Neuronal stem cell (in vitro differentiated cells): Measurements from ENCODE around the gene GAGE12H.
"Not testable (repeated sequence)": the region's sequence is repeated elsewhere in the genome, so short reads cannot be mapped to it uniquely, and the experiment has no call there.

Source experiments
- DNase-seq: peaks from one replicate; pipeline ENCODE4 v3.0.0-alpha.2; 2013; ENCODE audit warnings: low spot score
- H2AFZ ChIP-seq: one replicate; pipeline ENCODE4 v1.6.1; 2013; ENCODE audit warnings: mild to moderate bottlenecking, low read length, inconsistent platforms
- H2AK5ac ChIP-seq: 2 replicates; pipeline ENCODE4 v1.6.1; 2013; ENCODE audit warnings: low read depth, mild to moderate bottlenecking, inconsistent platforms, low read length, moderate library complexity, mixed read lengths
- H2BK120ac ChIP-seq: 2 replicates; pipeline ENCODE4 v1.6.1; 2013; ENCODE audit warnings: low read depth, mild to moderate bottlenecking, inconsistent platforms, low read length, moderate library complexity, mixed read lengths
- H2BK12ac ChIP-seq: one replicate; pipeline ENCODE4 v1.6.1; 2013; ENCODE audit warnings: low read length, inconsistent platforms
- H2BK15ac ChIP-seq: 2 replicates; pipeline ENCODE4 v1.6.1; 2013; ENCODE audit warnings: mild to moderate bottlenecking, low read length, inconsistent platforms, mixed read lengths
- H2BK5ac ChIP-seq: one replicate; pipeline ENCODE4 v1.6.1; 2013; ENCODE audit warnings: inconsistent platforms, mild to moderate bottlenecking, low read length, moderate library complexity
- H3K14ac ChIP-seq: one replicate; pipeline ENCODE4 v1.6.1; 2013; ENCODE audit warnings: low read length, inconsistent platforms
- H3K18ac ChIP-seq: 2 replicates; pipeline ENCODE4 v1.6.1; 2013; ENCODE audit warnings: low read length, inconsistent platforms
- H3K23ac ChIP-seq: 2 replicates; pipeline ENCODE4 v1.6.1; 2013; ENCODE audit warnings: low read depth, mild to moderate bottlenecking, mixed read lengths, low read length, inconsistent platforms; ENCODE audit not compliant: poor library complexity
- H3K27ac ChIP-seq: replicated peaks from 3 replicates; pipeline ENCODE4 v1.5.1; 2013; ENCODE audit warnings: low read length, inconsistent platforms
- H3K27me3 ChIP-seq, 3 experiments: 2 replicates each; pipeline ENCODE4 v1.6.1; 2013; ENCODE audit warnings: low read length in 3 of 3, mild to moderate bottlenecking in 2 of 3, inconsistent platforms in 1 of 3, low read depth in 1 of 3, mixed read lengths in 1 of 3, moderate library complexity in 1 of 3; ENCODE audit not compliant: control insufficient read depth in 3 of 3, insufficient read depth in 3 of 3
- H3K36me3 ChIP-seq, 2 donors: replicated peaks in 1 of 2; 2 replicates each; pipeline ENCODE4 v1.6.1; 2013; ENCODE audit warnings: low read length in 2 of 2; ENCODE audit not compliant: control insufficient read depth in 2 of 2, insufficient read depth in 2 of 2
- H3K4ac ChIP-seq: 2 replicates; pipeline ENCODE4 v1.6.1; 2013; ENCODE audit warnings: inconsistent platforms, mild to moderate bottlenecking, low read length, moderate library complexity
- H3K4me1 ChIP-seq, 2 donors: 1 replicate in 1 of 2; 2 replicates in 1 of 2; pipeline ENCODE4 v1.6.1; 2013; ENCODE audit warnings: low read length in 2 of 2, low read depth in 1 of 2; ENCODE audit not compliant: control insufficient read depth in 2 of 2, insufficient read depth in 1 of 2
- H3K4me2 ChIP-seq: one replicate; pipeline ENCODE4 v1.6.1; 2013; ENCODE audit warnings: mild to moderate bottlenecking, low read length, inconsistent platforms; ENCODE audit not compliant: insufficient read depth, poor library complexity, severe bottlenecking
- H3K4me3 ChIP-seq, 2 donors: 2 replicates each; pipeline ENCODE4 v1.5.1; 2013; ENCODE audit warnings: low read length in 2 of 2, mild to moderate bottlenecking in 2 of 2, inconsistent platforms in 1 of 2, moderate library complexity in 1 of 2
- H3K79me1 ChIP-seq: one replicate; pipeline ENCODE4 v1.6.1; 2013; ENCODE audit warnings: low read depth, mild to moderate bottlenecking, inconsistent platforms, low read length, moderate library complexity
- H3K9ac ChIP-seq: one replicate; pipeline ENCODE4 v1.6.1; 2013; ENCODE audit warnings: mild to moderate bottlenecking, low read depth, low read length, inconsistent platforms; ENCODE audit not compliant: poor library complexity
- H3K9me3 ChIP-seq, 2 donors: replicated peaks in 1 of 2; 2 replicates each; pipeline versions ENCODE3 to v1.6.1; 2013; ENCODE audit warnings: low read length in 2 of 2, mild to moderate bottlenecking in 2 of 2, inconsistent platforms in 1 of 2, low read depth in 1 of 2, mixed read lengths in 1 of 2, moderate library complexity in 1 of 2; ENCODE audit not compliant: control insufficient read depth in 2 of 2, insufficient read depth in 1 of 2
- H4K8ac ChIP-seq: one replicate; pipeline ENCODE4 v1.6.1; 2013; ENCODE audit warnings: low read depth, mild to moderate bottlenecking, inconsistent platforms, low read length, moderate library complexity
- H4K91ac ChIP-seq: one replicate; pipeline ENCODE4 v1.6.1; 2013; ENCODE audit warnings: low read length, low read depth, mild to moderate bottlenecking, inconsistent platforms; ENCODE audit not compliant: poor library complexity
- WGBS, 2 donors: extraction: QIAGEN DNeasy Blood & Tissue Kit; methylation state at CpG; one replicate each; pipeline ENCODE4 v1.1.7; 2013; ENCODE audit warnings: missing lambda C conversion rate in 2 of 2, mixed read lengths in 1 of 2; ENCODE audit not compliant: insufficient read length in 2 of 2, insufficient replicate concordance in 1 of 2; ENCODE audit errors: extremely low coverage in 2 of 2; 5-methylcytosine and 5-hydroxymethylcytosine counted together

GAGE12H gene

GRCh38 chrX:49589196-49589595 is 9.4 kb downstream of the GAGE12H start, which contains the start of gene GAGE2A:
TSS of gene GAGE2A (plus strand) at chrX:49589496. CDS start at chrX:49590651, 1,155 bp downstream.
- not testable (repeated sequence) for H3K14ac ChIP-seq, H2BK120ac ChIP-seq, H3K18ac ChIP-seq, H3K4me2 ChIP-seq, H2AK5ac ChIP-seq, H2BK5ac ChIP-seq, H2BK12ac ChIP-seq, H2AFZ ChIP-seq, H3K9me3 ChIP-seq, H3K79me1 ChIP-seq, H4K91ac ChIP-seq, H3K4me1 ChIP-seq, H3K36me3 ChIP-seq, H3K9ac ChIP-seq, H3K27ac ChIP-seq, H3K27me3 ChIP-seq, H3K4me3 ChIP-seq, H4K8ac ChIP-seq, DNase-seq, H3K4ac ChIP-seq, H2BK15ac ChIP-seq, H3K23ac ChIP-seq
- no CpG with 5 or more reads among the region's 16 CpGs for WGBS, 2 donors

- H3K9ac ChIP-seq, H3K27me3 ChIP-seq, H2BK5ac ChIP-seq, H2BK12ac ChIP-seq, H3K4me1 ChIP-seq, H3K9me3 ChIP-seq, H3K4me3 ChIP-seq, H2BK15ac ChIP-seq, H2BK120ac ChIP-seq, H2AFZ ChIP-seq, H3K14ac ChIP-seq, H4K8ac ChIP-seq, H3K23ac ChIP-seq, DNase-seq, H4K91ac ChIP-seq, H2AK5ac ChIP-seq, H3K36me3 ChIP-seq, H3K27ac ChIP-seq, H3K4ac ChIP-seq, H3K18ac ChIP-seq, H3K4me2 ChIP-seq, H3K79me1 ChIP-seq: not testable (repeated sequence)
- no CpG with 5 or more reads among the region's 37 CpGs for WGBS, 2 donors
Observed at GRCh38 chrX:49589769-49590478, 10.2 kb downstream of the GAGE12H start.

- not testable (repeated sequence) for H2BK5ac ChIP-seq, H3K36me3 ChIP-seq, H3K9ac ChIP-seq, H3K27ac ChIP-seq, H3K4me2 ChIP-seq, H4K8ac ChIP-seq, H2BK12ac ChIP-seq, H3K4me3 ChIP-seq, H2AFZ ChIP-seq, H3K14ac ChIP-seq, H3K4me1 ChIP-seq, H2AK5ac ChIP-seq, DNase-seq, H4K91ac ChIP-seq, H3K4ac ChIP-seq, H3K18ac ChIP-seq, H3K23ac ChIP-seq, H3K9me3 ChIP-seq, H3K79me1 ChIP-seq, H3K27me3 ChIP-seq, H2BK15ac ChIP-seq, H2BK120ac ChIP-seq
- WGBS, 2 donors: no CpG with 5 or more reads among the region's 17 CpGs
Observed at GRCh38 chrX:49590488-49590887, 10.7 kb downstream of the GAGE12H start.

- DNase-seq, H3K27ac ChIP-seq, H4K91ac ChIP-seq, H2BK120ac ChIP-seq, H3K23ac ChIP-seq, H3K9me3 ChIP-seq, H2AFZ ChIP-seq, H3K18ac ChIP-seq, H3K14ac ChIP-seq, H3K27me3 ChIP-seq, H3K4me3 ChIP-seq, H3K36me3 ChIP-seq, H2BK5ac ChIP-seq, H3K4ac ChIP-seq, H3K4me2 ChIP-seq, H2BK12ac ChIP-seq, H3K9ac ChIP-seq, H4K8ac ChIP-seq, H2BK15ac ChIP-seq, H2AK5ac ChIP-seq, H3K79me1 ChIP-seq, H3K4me1 ChIP-seq: not testable (repeated sequence)
- no CpG with 5 or more reads among the region's 16 CpGs for WGBS, 2 donors
Observed at GRCh38 chrX:49598720-49599119, 19.0 kb downstream of the GAGE12H start, which contains the start of gene GAGE1. TSS of gene GAGE1 (plus strand) at chrX:49599020. CDS start at chrX:49600175, 1,155 bp downstream.
